ENCODE measurements around the gene TP53INP2. TPM values are rescaled to one million over a fixed set of nuclear protein-coding genes. Genes with fewer than 3 reads are reported as not detected.

Gene TP53INP2
- total RNA-seq, 1 experiment from 2014 or later: 20.6 TPM

DNA sequence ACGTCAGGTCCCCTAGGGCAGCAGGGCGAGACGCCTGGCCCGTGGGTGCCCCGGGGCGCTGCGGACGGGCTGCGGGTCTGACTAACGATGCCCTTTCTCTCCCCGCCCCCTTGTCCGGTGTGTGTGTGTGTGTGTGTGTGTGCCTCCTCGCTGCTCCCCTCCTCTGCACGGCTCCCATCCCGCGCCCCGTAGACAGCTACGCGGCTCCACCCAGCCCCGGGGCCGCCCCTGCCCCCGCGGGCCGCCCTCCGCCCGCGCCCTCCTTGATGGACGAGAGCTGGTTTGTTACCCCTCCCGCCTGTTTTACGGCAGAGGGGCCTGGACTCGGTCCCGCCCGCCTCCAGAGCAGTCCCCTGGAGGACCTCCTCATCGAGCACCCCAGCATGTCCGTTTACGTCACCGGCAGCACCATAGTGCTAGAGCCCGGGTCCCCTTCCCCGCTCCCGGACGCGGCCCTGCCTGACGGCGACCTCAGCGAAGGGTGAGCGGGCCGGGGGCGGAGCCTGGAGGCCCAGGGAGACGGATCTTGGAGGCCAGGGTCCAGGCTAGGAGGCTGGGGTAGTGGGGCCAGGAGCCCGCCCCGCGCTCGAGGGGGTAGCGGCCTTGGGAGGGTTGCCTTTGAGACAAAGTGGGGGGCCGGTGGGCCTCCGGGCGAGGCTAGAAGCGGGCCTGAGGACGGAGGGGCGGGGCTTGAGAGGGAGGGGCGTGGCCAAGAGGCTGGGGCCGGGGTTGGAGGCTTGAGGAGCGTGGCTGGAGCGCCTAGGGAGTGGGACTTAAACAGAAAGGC is 5.1 kb downstream of the TP53INP2 start:
- BruUV-seq (replicated peaks): no TSS peak
- ATAC-seq (peak; percentile 86), DNase-seq (ENCODE audit: low read depth, low spot score) (no peak)
- intact Hi-C loops (cut with micrococcal nuclease; ENCODE audit: unreplicated experiment): loop anchor here (2.0 to 10.0 kb wide), 2 partner anchors 144 to 170 kb away; no protein-coding TSS in a partner anchor
- peaks cover 2% of the 10 kb centered on the region; the same call in 1 of the 2 replicates for H3K36me3 ChIP-seq (ENCODE audit: control insufficient read depth, insufficient read depth, low read length)
- in situ Hi-C loops (cut with HindIII; ENCODE audit: low pct_unique_long_range_greater_than_20kb, low sequenced_read_pairs): no loop called here
- no peaks in the 10 kb centered on the region for H3K9me3 ChIP-seq (ENCODE audit: control insufficient read depth, insufficient read depth, low read depth, low read length)
- H3K4me1 ChIP-seq (ENCODE audit: control insufficient read depth, insufficient read depth, low read length): peaks cover 13% of the 10 kb centered on the region
- no peak; the same call in 1 of the 2 replicates for TF ChIP-seq TCF7L2 (IDR thresholded peaks at IDR 0.05; ENCODE audit: low read depth, low read length)
- TF ChIP-seq, protein P1, sequence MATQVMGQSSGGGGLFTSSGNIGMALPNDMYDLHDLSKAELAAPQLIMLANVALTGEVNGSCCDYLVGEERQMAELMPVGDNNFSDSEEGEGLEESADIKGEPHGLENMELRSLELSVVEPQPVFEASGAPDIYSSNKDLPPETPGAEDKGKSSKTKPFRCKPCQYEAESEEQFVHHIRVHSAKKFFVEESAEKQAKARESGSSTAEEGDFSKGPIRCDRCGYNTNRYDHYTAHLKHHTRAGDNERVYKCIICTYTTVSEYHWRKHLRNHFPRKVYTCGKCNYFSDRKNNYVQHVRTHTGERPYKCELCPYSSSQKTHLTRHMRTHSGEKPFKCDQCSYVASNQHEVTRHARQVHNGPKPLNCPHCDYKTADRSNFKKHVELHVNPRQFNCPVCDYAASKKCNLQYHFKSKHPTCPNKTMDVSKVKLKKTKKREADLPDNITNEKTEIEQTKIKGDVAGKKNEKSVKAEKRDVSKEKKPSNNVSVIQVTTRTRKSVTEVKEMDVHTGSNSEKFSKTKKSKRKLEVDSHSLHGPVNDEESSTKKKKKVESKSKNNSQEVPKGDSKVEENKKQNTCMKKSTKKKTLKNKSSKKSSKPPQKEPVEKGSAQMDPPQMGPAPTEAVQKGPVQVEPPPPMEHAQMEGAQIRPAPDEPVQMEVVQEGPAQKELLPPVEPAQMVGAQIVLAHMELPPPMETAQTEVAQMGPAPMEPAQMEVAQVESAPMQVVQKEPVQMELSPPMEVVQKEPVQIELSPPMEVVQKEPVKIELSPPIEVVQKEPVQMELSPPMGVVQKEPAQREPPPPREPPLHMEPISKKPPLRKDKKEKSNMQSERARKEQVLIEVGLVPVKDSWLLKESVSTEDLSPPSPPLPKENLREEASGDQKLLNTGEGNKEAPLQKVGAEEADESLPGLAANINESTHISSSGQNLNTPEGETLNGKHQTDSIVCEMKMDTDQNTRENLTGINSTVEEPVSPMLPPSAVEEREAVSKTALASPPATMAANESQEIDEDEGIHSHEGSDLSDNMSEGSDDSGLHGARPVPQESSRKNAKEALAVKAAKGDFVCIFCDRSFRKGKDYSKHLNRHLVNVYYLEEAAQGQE (IDR thresholded peaks at IDR 0.05; ENCODE audit: insufficient read depth in 1 of 2, low read depth in 2 of 2, low read length in 1 of 2): no peak
- TF ChIP-seq, protein P2, sequence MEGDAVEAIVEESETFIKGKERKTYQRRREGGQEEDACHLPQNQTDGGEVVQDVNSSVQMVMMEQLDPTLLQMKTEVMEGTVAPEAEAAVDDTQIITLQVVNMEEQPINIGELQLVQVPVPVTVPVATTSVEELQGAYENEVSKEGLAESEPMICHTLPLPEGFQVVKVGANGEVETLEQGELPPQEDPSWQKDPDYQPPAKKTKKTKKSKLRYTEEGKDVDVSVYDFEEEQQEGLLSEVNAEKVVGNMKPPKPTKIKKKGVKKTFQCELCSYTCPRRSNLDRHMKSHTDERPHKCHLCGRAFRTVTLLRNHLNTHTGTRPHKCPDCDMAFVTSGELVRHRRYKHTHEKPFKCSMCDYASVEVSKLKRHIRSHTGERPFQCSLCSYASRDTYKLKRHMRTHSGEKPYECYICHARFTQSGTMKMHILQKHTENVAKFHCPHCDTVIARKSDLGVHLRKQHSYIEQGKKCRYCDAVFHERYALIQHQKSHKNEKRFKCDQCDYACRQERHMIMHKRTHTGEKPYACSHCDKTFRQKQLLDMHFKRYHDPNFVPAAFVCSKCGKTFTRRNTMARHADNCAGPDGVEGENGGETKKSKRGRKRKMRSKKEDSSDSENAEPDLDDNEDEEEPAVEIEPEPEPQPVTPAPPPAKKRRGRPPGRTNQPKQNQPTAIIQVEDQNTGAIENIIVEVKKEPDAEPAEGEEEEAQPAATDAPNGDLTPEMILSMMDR (IDR thresholded peaks at IDR 0.05): no peak
- TF ChIP-seq POLR2AphosphoS5 (IDR thresholded peaks at IDR 0.05; ENCODE audit: low read depth, low read length): peak; percentile 34
- TF ChIP-seq SIN3A (IDR thresholded peaks at IDR 0.05; ENCODE audit: borderline replicate concordance, insufficient read depth, low read depth, low read length): 0 out of 2 replicates have a peak, but pooled peaks have one; percentile 46
- POLR2A ChIA-PET: interaction anchor here (0.7 kb wide), 3 partner anchors 13 to 154 kb away, joined by 3 to 4 read pairs (median 3); partner anchors contain the start of gene PIGU
- peak overlapping the region; percentile 77 to 79 for H3K4me3 ChIP-seq (ENCODE audit: low read depth in 2 of 2, low read length in 2 of 2)
- H3K27ac ChIP-seq (ENCODE audit: low read length): peak overlapping the region; percentile 90
- CTCF ChIA-PET: interaction anchor here (0.7 kb wide), 2 partner anchors 110 to 959 kb away, joined by 3 read pairs; no protein-coding TSS in a partner anchor
- no peaks in the 10 kb centered on the region for H3K27me3 ChIP-seq (ENCODE audit: control insufficient read depth, insufficient read depth, low read length)

DNA sequence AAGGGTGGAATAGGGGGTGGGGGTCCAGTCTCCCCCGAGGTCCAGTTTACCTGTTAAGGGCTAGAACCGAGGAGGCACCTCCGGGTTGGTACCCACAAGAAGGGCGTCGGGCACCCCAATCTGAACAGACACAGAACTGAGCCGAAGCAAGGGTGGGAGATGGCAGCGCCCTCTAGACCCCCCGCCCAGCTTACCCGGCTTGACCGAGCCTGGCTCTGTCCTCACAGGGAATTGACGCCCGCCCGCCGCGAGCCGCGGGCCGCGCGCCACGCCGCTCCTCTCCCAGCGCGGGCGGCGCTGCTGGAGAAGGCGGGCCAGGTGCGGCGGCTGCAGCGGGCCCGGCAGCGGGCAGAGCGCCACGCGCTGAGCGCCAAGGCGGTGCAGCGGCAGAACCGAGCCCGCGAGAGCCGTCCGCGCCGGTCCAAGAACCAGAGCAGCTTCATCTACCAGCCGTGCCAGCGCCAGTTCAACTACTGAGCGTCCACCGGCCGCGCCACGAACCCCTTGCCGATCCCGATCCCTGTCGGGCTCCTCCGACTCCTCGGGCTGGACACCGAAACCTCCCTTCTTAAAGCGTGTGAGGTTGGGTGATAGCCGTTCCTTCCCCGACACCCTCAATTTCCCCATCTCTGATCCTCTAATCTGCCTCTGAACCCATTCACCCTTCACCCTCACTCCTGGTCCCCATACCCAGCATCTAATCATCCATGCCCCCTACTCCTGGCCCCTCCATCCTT is 5.9 kb downstream of the TP53INP2 start:
- TF ChIP-seq, protein P2 (IDR thresholded peaks at IDR 0.05): peak; percentile 84
- TF ChIP-seq TCF7L2 (IDR thresholded peaks at IDR 0.05; ENCODE audit: low read depth, low read length) (no peak), POLR2AphosphoS5 (IDR thresholded peaks at IDR 0.05; ENCODE audit: low read depth, low read length) (0 out of 2 replicates have a peak, but pooled peaks have one; percentile 22)
- TF ChIP-seq, protein P1 (IDR thresholded peaks at IDR 0.05; ENCODE audit: insufficient read depth in 1 of 2, low read depth in 2 of 2, low read length in 1 of 2): no peak
- H3K36me3 ChIP-seq (ENCODE audit: control insufficient read depth, insufficient read depth, low read length): peaks cover 2% of the 10 kb centered on the region; the same call in 1 of the 2 replicates
- intact Hi-C loops (cut with micrococcal nuclease; ENCODE audit: unreplicated experiment) (loop anchor here (2.0 to 10.0 kb wide), 2 partner anchors 145 to 171 kb away; no protein-coding TSS in a partner anchor), in situ Hi-C loops (cut with HindIII; ENCODE audit: low pct_unique_long_range_greater_than_20kb, low sequenced_read_pairs) (no loop called here)
- peaks cover 9% of the 10 kb centered on the region for H3K4me1 ChIP-seq (ENCODE audit: control insufficient read depth, insufficient read depth, low read length)
- ChIA-PET POLR2A (interaction anchor here (0.6 kb wide), 1 partner anchor 8 kb away, joined by 5 read pairs; no protein-coding TSS in a partner anchor), CTCF (interaction anchor here (0.6 to 1.2 kb wide), 2 partner anchors 193 to 396 kb away, joined by 3 read pairs; no protein-coding TSS in a partner anchor)
- peak; percentile 73 for ATAC-seq
- H3K27ac ChIP-seq (ENCODE audit: low read length): peak overlapping the region; percentile 90
- H3K4me3 ChIP-seq (ENCODE audit: low read depth in 2 of 2, low read length in 2 of 2): peak overlapping the region; percentile 77 to 79
- BruUV-seq (replicated peaks): no TSS peak
- H3K9me3 ChIP-seq (ENCODE audit: control insufficient read depth, insufficient read depth, low read depth, low read length): no peaks in the 10 kb centered on the region
- DNase-seq (ENCODE audit: low read depth, low spot score): no peak
- H3K27me3 ChIP-seq (ENCODE audit: control insufficient read depth, insufficient read depth, low read length): no peaks in the 10 kb centered on the region

All from Panc1 (cell line).